Breast epithelium (tissue), 3 donors: ENCODE results near the gene PLA2G7.

Experiments used
- POLR2A ChIP-seq: fragments of 450-650 bp; IDR thresholded peaks from one replicate; pipeline ENCODE4 v1.6.1; 2016; ENCODE audit warnings: antibody characterized with exemption, mild to moderate bottlenecking, moderate library complexity
- POLR2AphosphoS5 ChIP-seq, 3 donors: sonication (generic); formaldehyde crosslinking; IDR thresholded peaks; one replicate each; pipeline ENCODE4 v1.6.1; 2017; ENCODE audit warnings: antibody characterized with exemption in 3 of 3
- TF ChIP-seq, protein P1 (sequence below), 3 donors: fragments of 450-650 bp; IDR thresholded peaks; one replicate each; pipeline ENCODE4 v1.5.1; 2016 to 2017; ENCODE audit warnings: antibody characterized with exemption in 3 of 3, mild to moderate bottlenecking in 3 of 3, moderate library complexity in 3 of 3

GRCh38 chr6:46687619-46688097 is 47.5 kb downstream of the PLA2G7 start, which contains the start of gene TDRD6:
- TF ChIP-seq, protein P1, sequence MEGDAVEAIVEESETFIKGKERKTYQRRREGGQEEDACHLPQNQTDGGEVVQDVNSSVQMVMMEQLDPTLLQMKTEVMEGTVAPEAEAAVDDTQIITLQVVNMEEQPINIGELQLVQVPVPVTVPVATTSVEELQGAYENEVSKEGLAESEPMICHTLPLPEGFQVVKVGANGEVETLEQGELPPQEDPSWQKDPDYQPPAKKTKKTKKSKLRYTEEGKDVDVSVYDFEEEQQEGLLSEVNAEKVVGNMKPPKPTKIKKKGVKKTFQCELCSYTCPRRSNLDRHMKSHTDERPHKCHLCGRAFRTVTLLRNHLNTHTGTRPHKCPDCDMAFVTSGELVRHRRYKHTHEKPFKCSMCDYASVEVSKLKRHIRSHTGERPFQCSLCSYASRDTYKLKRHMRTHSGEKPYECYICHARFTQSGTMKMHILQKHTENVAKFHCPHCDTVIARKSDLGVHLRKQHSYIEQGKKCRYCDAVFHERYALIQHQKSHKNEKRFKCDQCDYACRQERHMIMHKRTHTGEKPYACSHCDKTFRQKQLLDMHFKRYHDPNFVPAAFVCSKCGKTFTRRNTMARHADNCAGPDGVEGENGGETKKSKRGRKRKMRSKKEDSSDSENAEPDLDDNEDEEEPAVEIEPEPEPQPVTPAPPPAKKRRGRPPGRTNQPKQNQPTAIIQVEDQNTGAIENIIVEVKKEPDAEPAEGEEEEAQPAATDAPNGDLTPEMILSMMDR (IDR thresholded peaks at IDR 0.05) = no peak
- no peak for TF ChIP-seq POLR2AphosphoS5 (IDR thresholded peaks at IDR 0.05)
- no peak for TF ChIP-seq POLR2A
